Memory B cell (primary cell): ENCODE results near the gene EFEMP1.
"Not testable (repeated sequence)": the region's sequence is repeated elsewhere in the genome, so short reads cannot be mapped to it uniquely, and the experiment has no call there.

ENCODE experiments used
- ATAC-seq: fragments of 150-1000 bp; cut with Tn5 transposase; 2 replicates; pipeline ENCODE4 v1.10.0; 2021; ENCODE audit warnings: low read depth, mild to moderate bottlenecking, moderate library complexity
- DNase-seq, 2 donors: peaks; one replicate each; pipeline ENCODE4 v3.0.0; 2022; ENCODE audit warnings: low spot score in 2 of 2
- H3K27ac Mint-ChIP-seq: one replicate; pipeline ENCODE4 v1.8.0; 2022; ENCODE audit warnings: mild to moderate bottlenecking, moderate library complexity, mixed read lengths
- H3K27me3 Mint-ChIP-seq: one replicate; pipeline ENCODE4 v1.8.0; 2022; ENCODE audit warnings: mixed read lengths
- H3K36me3 Mint-ChIP-seq: one replicate; pipeline ENCODE4 v1.8.0; 2022; ENCODE audit warnings: mild to moderate bottlenecking, mixed read lengths
- H3K4me1 Mint-ChIP-seq: one replicate; pipeline ENCODE4 v1.8.0; 2022; ENCODE audit warnings: mixed read lengths
- H3K4me3 Mint-ChIP-seq: one replicate; pipeline ENCODE4 v1.8.0; 2022; ENCODE audit warnings: mild to moderate bottlenecking, moderate library complexity, mixed read lengths
- H3K9me3 Mint-ChIP-seq: one replicate; pipeline ENCODE4 v1.8.0; 2022; ENCODE audit warnings: mixed read lengths

Gene EFEMP1

DNA sequence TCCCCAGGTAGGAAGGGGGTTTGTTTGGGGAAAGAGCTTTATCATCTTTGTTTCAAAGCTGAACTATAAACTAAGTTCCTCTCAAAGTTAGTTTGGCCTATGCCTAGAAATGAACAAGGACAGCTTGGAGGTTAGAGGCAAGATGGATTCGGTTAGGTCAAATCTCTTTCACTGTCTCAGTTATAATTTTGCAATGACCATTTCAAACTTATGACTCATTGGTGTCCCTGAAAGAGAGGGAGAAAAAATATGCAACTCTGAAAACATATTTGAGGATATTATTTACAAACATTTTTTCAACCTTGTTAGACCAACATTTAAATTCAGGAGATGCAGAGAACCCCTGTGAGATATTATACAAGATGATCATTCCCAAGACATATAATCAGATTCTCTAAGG is 95.7 kb downstream of the EFEMP1 start:
- ATAC-seq: no peak
- H3K27ac Mint-ChIP-seq: no peak overlapping the region
- no peak overlapping the region for H3K4me3 Mint-ChIP-seq
- DNase-seq: no peak
- no peaks in the 10 kb centered on the region for H3K36me3 Mint-ChIP-seq
- peaks cover 1% of the 10 kb centered on the region for H3K27me3 Mint-ChIP-seq
- H3K9me3 Mint-ChIP-seq: peaks cover 3% of the 10 kb centered on the region
- H3K4me1 Mint-ChIP-seq: no peaks in the 10 kb centered on the region

DNA sequence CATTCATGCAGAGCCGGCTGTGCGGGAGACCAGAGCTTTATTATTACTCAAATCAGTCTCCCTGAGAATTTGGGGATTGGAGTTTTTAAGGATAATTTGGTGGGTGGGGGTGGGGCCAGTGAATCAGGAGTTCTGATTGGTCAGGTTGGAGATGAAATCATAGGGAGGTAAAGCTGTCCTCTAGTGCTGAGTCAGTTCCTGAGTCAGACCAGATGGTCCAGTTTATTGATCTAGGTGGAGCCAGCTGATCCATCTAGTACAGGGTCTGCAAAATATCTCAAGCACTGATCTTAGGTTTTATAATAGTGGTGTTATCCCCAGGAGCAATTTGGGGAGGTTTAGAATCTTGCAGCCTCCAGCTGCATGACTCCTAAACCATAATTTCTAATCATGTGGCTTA is 96.2 kb downstream of the EFEMP1 start:
- DNase-seq, H3K36me3 Mint-ChIP-seq, H3K4me1 Mint-ChIP-seq, ATAC-seq, H3K27ac Mint-ChIP-seq, H3K27me3 Mint-ChIP-seq, H3K4me3 Mint-ChIP-seq, H3K9me3 Mint-ChIP-seq: not testable (repeated sequence)

DNA sequence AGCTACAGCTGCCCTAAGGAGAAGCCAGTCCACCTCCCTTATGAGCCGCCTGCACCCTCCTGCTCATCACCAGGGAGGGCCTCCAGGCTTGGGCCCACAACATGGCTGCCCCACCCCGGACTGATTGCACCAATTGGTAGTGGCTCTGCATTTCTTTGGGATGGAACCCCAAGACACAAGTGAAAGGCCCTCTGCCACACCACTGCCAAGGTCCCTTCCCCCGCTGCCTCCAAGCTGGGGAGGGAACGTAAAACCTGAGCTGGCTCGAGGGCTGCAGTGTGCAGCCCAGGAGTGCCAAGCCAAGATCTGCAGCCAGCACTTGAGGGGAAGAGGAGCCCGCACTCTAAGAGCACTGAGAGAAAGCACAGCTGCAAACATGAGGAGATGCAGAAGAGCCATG is 97.3 kb downstream of the EFEMP1 start:
- no peak overlapping the region for H3K27ac Mint-ChIP-seq
- no peaks in the 10 kb centered on the region for H3K4me1 Mint-ChIP-seq
- ATAC-seq (no peak), DNase-seq (no peak)
- H3K4me3 Mint-ChIP-seq: no peak overlapping the region
- H3K9me3 Mint-ChIP-seq: peaks cover 1% of the 10 kb centered on the region
- peaks cover 1% of the 10 kb centered on the region for H3K27me3 Mint-ChIP-seq
- H3K36me3 Mint-ChIP-seq: no peaks in the 10 kb centered on the region

DNA sequence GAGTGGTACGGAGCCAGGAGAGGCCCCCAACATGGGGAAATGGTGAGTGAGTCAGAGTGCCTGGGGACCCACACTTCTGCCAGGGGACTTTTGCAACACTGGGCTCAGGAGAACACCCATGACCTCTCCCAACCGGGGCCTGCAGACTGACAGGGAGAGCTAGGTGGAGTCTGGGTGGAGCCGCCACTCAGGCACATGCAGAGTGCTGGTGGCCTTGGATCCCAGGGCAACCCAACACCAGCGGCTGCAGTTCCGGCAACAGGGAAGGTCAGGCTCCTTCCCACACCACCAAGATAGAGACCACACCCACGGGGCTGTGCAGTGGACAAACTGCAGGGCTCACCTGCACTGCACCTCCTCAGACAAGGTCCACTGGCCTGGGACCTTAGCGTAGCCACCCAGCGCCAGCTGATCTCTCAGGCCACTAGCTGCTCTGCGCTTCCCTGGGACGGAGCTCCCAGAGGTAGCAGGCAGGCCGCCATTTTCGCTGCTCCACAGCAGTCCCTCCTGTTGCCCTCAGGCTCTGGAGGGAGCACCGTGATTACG is 99.0 kb downstream of the EFEMP1 start:
- DNase-seq (no peak), ATAC-seq (no peak)
- Mint-ChIP-seq H3K27ac (no peak overlapping the region), H3K9me3 (peaks cover 1% of the 10 kb centered on the region), H3K36me3 (no peaks in the 10 kb centered on the region), H3K4me1 (no peaks in the 10 kb centered on the region), H3K4me3 (no peak overlapping the region), H3K27me3 (peaks cover 1% of the 10 kb centered on the region)
